ENCODE results near the gene EFHD1. TPM values are rescaled to one million over a fixed set of nuclear protein-coding genes. Genes with fewer than 3 reads are reported as not detected.
"Not testable (repeated sequence)": the region's sequence is repeated elsewhere in the genome, so short reads cannot be mapped to it uniquely, and the experiment has no call there.

Gene EFHD1
- total and polyA plus RNA-seq, 8 donors: 3.5 to 13.6 (median 5.0) TPM

DNA sequence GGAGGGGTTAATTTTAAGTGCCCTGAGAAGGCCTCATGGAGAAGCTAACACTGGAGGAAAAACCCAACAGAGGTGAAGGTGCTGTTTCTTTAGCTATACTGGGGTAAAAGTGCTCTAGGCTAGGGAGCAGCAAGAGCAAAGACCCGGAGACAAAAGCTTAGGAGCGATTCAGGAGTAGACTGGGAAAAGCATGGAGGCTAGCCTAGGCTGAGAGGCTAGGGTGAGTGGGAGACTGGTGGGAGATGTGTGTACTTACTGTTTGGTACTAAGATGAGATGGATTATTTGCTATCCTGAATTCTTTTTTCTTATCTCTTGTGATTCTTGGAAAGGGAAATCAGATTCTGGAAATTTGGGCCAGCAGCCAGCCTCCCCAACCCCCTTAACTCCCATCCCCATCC, 65.7 kb downstream of the EFHD1 start:
- TF ChIP-seq, protein P1, sequence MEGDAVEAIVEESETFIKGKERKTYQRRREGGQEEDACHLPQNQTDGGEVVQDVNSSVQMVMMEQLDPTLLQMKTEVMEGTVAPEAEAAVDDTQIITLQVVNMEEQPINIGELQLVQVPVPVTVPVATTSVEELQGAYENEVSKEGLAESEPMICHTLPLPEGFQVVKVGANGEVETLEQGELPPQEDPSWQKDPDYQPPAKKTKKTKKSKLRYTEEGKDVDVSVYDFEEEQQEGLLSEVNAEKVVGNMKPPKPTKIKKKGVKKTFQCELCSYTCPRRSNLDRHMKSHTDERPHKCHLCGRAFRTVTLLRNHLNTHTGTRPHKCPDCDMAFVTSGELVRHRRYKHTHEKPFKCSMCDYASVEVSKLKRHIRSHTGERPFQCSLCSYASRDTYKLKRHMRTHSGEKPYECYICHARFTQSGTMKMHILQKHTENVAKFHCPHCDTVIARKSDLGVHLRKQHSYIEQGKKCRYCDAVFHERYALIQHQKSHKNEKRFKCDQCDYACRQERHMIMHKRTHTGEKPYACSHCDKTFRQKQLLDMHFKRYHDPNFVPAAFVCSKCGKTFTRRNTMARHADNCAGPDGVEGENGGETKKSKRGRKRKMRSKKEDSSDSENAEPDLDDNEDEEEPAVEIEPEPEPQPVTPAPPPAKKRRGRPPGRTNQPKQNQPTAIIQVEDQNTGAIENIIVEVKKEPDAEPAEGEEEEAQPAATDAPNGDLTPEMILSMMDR (IDR thresholded peaks at IDR 0.05): no peak
- ATAC-seq: no peak
- intact Hi-C loops (cut with DNase I): no loop called here
- no peaks in the 10 kb centered on the region for H3K9me3 ChIP-seq
- H3K36me3 ChIP-seq: peaks cover 0 to 13% of the 10 kb centered on the region in 2 donors
- no peak overlapping the region for H3K27ac ChIP-seq
- no peaks in the 10 kb centered on the region for H3K27me3 ChIP-seq
- H3K4me3 ChIP-seq: peak overlapping the region in 1 of 2 donors; percentile 97
- DNase-seq: no peak
- H3K4me1 ChIP-seq: peaks cover 24 to 35% of the 10 kb centered on the region in 2 donors

DNA sequence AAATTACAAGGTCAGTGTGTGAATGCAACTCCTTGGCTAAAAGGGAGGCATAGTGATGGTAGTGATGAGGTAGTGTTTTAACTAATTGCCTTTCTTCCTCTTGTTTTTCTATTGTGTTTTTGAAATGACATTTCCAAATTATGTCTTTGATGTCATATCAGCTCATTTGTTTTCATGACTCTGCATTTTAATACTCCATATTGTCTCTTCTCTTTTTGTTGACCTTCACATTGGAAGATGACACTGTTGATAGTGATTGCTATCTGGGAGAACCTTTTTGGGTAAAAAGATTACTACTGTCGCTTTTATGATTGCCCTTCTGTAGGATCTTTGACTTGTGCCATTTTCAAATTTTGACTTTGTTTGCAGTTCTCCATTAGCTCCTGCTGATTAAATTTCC, 66.8 kb downstream of the EFHD1 start:
- intact Hi-C loops (cut with DNase I): no loop called here
- DNase-seq (no peak), ATAC-seq (no peak)
- Histone ChIP-seq H3K27me3 (no peaks in the 10 kb centered on the region), H3K4me1 (peaks cover 24 to 35% of the 10 kb centered on the region in 2 donors), H3K27ac (no peak overlapping the region), H3K36me3 (peaks cover 0 to 23% of the 10 kb centered on the region in 2 donors), H3K4me3 (no peak overlapping the region), H3K9me3 (no peaks in the 10 kb centered on the region)
- TF ChIP-seq, protein P1 (IDR thresholded peaks at IDR 0.05): no peak

DNA sequence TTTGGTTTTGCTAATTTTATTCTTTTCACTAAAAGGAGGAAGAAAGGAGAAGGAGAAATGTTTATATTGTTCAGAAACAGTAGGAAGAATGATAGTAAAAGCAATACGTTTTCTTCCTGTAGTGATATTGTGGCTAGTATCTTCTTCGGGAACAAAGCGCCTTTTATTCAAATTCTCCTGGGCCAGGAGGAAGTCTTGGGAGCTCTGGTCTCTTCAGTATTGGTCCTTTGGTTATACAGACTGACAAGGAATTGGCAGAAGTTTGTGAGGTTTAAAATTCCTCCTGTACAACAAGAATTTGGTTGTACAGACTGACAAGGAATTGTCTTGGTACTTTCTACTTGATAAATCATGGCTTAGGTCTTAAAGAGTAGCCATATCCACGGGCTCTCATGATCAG, 73.7 kb downstream of the EFHD1 start:
- no peak for ATAC-seq
- no peaks in the 10 kb centered on the region for H3K27me3 ChIP-seq
- no peak overlapping the region for H3K27ac ChIP-seq
- DNase-seq: no peak
- intact Hi-C loops (cut with DNase I): no loop called here
- TF ChIP-seq, protein P1 (IDR thresholded peaks at IDR 0.05): no peak
- H3K4me1 ChIP-seq: peaks cover 0 to 3% of the 10 kb centered on the region in 2 donors
- H3K9me3 ChIP-seq: no peaks in the 10 kb centered on the region
- no peak overlapping the region for H3K4me3 ChIP-seq
- peaks cover 0 to 79% of the 10 kb centered on the region in 2 donors for H3K36me3 ChIP-seq

DNA sequence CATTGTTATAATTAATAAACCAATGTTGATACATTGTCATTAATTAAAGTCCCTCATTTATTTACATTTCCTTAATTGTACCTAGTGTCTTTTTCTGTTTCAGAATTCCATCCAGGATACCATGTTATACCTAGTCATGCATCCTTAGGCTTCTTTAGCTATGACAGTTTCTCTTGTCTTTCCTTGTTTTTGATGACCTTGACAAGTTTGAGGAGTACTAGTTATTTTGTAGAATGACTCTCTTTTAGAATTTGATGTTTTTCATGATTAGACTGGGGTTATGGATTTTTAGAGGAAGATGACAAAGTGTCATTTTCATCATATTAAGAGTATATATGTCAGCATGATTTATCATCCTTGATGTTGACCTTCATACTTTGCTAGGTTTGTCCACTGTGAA, 80.1 kb downstream of the EFHD1 start:
- DNase-seq (no peak), ATAC-seq (no peak)
- Histone ChIP-seq H3K27ac (no peak overlapping the region), H3K9me3 (no peaks in the 10 kb centered on the region), H3K36me3 (peaks cover 0 to 50% of the 10 kb centered on the region in 2 donors), H3K4me3 (no peak overlapping the region), H3K4me1 (no peaks in the 10 kb centered on the region), H3K27me3 (no peaks in the 10 kb centered on the region)
- intact Hi-C loops (cut with DNase I): no loop called here
- TF ChIP-seq, protein P1 (IDR thresholded peaks at IDR 0.05): no peak

DNA sequence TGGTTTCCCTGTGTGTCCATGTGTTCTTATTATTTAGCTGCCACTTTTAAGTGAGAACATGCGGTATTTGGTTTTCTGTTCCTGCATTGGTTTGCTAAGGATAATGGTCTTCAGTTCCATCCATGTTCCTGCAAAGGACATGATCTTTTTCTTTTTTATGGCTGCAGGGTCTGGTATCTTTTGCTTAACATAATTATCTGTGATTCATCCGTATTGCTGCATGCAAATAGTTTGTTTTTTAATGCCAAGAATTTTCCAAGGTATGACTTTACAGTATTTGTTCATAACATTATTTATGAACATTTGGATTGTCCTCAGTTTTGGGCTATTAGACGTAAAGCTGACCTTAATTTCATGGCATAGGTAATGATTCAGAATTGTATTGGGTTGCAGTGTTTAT, 81.6 kb downstream of the EFHD1 start:
- H3K4me3 ChIP-seq: no peak overlapping the region
- no peak for ATAC-seq
- TF ChIP-seq, protein P1 (IDR thresholded peaks at IDR 0.05): no peak
- no peak for DNase-seq
- H3K9me3 ChIP-seq: no peaks in the 10 kb centered on the region
- H3K4me1 ChIP-seq: no peaks in the 10 kb centered on the region
- no peak overlapping the region for H3K27ac ChIP-seq
- intact Hi-C loops (cut with DNase I): no loop called here
- H3K27me3 ChIP-seq: no peaks in the 10 kb centered on the region
- peaks cover 0 to 50% of the 10 kb centered on the region in 2 donors for H3K36me3 ChIP-seq

DNA sequence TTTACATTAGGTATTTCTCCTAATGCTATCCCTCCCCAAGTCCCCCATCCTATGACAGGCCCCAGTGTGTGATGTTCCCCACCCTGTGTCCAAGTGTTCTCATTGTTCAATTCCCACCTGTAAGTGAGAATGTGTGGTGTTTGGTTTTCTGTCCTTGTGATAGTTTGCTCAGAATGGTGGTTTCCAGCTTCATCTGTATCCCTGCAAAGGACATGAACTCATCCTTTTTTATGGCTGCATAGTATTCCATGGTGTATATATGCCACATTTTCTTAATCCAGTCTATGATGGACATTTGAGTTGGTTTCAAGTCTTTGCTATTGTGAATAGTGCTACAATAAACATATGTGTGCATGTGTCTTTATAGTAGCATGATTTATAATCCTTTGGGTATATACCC, 86.7 kb downstream of the EFHD1 start:
- peaks cover 0 to 67% of the 10 kb centered on the region in 2 donors for H3K36me3 ChIP-seq
- DNase-seq; H3K4me1 ChIP-seq; H3K27me3 ChIP-seq; H3K4me3 ChIP-seq; H3K9me3 ChIP-seq; intact Hi-C loops (cut with DNase I); H3K27ac ChIP-seq; ATAC-seq: not testable (repeated sequence)

Measured in left lung (tissue), 10 donors.